Left lung (tissue), 10 donors: ENCODE data around the gene PNKP. TPM values are rescaled to one million over a fixed set of nuclear protein-coding genes. Genes with fewer than 3 reads are reported as not detected.

ENCODE experiments used
- ATAC-seq: fragments of 200-7000 bp; cut with Tn5 transposase; one replicate; pipeline ENCODE4 v1.9.1; 2020; ENCODE audit warnings: moderate library complexity
- DNase-seq, 4 donors: peaks; one replicate each; pipeline ENCODE4 v3.0.0-alpha.2; 2013 to 2020
- H3K27ac ChIP-seq, 2 donors: fragments of 200-600 bp; sonication (generic) in 1 of 2; one replicate each; pipeline versions ENCODE4 v1.5.0 to v1.8.0; 2020 to 2021
- H3K27me3 ChIP-seq, 2 donors: fragments of 200-600 bp; sonication (generic) in 1 of 2; one replicate each; pipeline versions ENCODE4 v1.5.0 to v1.8.0; 2020 to 2021
- H3K36me3 ChIP-seq, 2 donors: fragments of 200-600 bp; sonication (generic) in 1 of 2; one replicate each; pipeline versions ENCODE4 v1.5.0 to v1.8.0; 2020 to 2021
- H3K4me1 ChIP-seq, 2 donors: fragments of 200-600 bp; one replicate each; pipeline ENCODE4 v1.8.0; 2021
- H3K4me3 ChIP-seq, 2 donors: fragments of 200-600 bp; sonication (generic) in 1 of 2; one replicate each; pipeline versions ENCODE4 v1.5.0 to v1.8.0; 2020 to 2021; ENCODE audit warnings: mild to moderate bottlenecking in 1 of 2
- H3K9me3 ChIP-seq, 2 donors: fragments of 200-600 bp; sonication (generic) in 1 of 2; one replicate each; pipeline versions ENCODE4 v1.5.0 to v1.8.0; 2020 to 2021
- intact Hi-C, 2 donors: fragments of 100-400 bp; cut with DNase I; formaldehyde crosslinking; loops; one replicate each; pipeline versions ENCODE4 v1.11.2 to v1.14.2; 2022
- polyA plus RNA-seq, 6 donors: library from polyadenylated mRNA; unstranded; fragments of 120-200 nt; gene quantifications; one replicate each; pipeline ENCODE4 v1.2.1, GENCODE V29; 2013; ENCODE audit not compliant: insufficient read length in 6 of 6
- total RNA-seq, 2 donors: library from RNA; stranded (reverse); fragmentation: NEBNext Ultra II Directional; extraction: Animal tissue kit (Norgen Biotek cat#: 25700); gene quantifications; one replicate each; pipeline ENCODE4 v1.2.1, GENCODE V29; 2021
- TF ChIP-seq, protein P1 (sequence below), 2 donors: fragments of 200-600 bp; sonication (generic) in 1 of 2; IDR thresholded peaks; one replicate each; pipeline versions ENCODE4 v1.5.0 to v1.8.0; 2021; ENCODE audit warnings: antibody characterized with exemption in 2 of 2
- donor health status: DM: no; HTN: yes; CAD: no.
- donor health status: DM: no; HTN: no; CAD: no.

Gene PNKP
- total and polyA plus RNA-seq, 8 donors, result 56.8 to 89.5 (median 66.3) TPM

DNA sequence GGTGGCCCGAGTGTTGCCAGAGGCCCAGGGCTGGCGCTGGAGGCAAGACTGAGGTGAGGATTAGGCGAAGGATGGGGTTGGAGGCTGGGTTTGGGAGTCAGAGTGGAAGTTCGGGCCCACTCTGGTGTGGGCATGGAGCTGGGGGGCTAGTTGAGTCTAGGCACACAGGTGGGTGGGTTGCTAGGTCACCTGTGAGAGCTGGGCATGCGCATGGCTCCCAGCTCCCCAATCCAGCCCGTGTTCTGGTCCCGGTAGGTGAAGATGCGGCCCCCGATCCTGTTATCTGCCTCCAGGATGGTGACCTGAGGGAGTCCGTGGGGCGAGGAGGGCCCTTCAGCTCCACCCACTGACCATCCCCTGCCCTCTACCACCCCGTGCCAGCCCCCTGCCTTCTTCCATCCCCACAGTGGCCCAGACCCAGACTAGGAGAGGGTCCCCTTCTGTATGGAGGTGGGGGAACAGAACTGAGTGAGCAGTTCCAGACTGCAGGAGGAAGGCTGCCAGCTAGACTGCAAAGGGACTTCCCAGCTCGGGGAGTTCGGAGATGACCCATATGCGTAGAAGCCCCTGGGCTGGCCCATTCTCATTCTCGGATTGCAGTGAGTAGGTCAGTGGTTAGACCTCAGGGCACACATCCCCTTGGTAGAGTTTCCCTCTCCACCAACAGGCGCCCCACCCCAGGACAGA lies 27.6 kb upstream of the PNKP start:
- DNase-seq (no peak), ATAC-seq (no peak)
- intact Hi-C loops, result no loop called here
- Histone ChIP-seq H3K27ac (no peak overlapping the region), H3K36me3 (no peaks in the 10 kb centered on the region), H3K4me3 (peak overlapping the region in 1 of 2 donors; percentile 14), H3K9me3 (no peaks in the 10 kb centered on the region), H3K4me1 (peaks cover 7 to 36% of the 10 kb centered on the region in 2 donors), H3K27me3 (peaks cover 0 to 12% of the 10 kb centered on the region in 2 donors)
- TF ChIP-seq, protein P1, sequence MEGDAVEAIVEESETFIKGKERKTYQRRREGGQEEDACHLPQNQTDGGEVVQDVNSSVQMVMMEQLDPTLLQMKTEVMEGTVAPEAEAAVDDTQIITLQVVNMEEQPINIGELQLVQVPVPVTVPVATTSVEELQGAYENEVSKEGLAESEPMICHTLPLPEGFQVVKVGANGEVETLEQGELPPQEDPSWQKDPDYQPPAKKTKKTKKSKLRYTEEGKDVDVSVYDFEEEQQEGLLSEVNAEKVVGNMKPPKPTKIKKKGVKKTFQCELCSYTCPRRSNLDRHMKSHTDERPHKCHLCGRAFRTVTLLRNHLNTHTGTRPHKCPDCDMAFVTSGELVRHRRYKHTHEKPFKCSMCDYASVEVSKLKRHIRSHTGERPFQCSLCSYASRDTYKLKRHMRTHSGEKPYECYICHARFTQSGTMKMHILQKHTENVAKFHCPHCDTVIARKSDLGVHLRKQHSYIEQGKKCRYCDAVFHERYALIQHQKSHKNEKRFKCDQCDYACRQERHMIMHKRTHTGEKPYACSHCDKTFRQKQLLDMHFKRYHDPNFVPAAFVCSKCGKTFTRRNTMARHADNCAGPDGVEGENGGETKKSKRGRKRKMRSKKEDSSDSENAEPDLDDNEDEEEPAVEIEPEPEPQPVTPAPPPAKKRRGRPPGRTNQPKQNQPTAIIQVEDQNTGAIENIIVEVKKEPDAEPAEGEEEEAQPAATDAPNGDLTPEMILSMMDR (IDR thresholded peaks at IDR 0.05), result no peak

DNA sequence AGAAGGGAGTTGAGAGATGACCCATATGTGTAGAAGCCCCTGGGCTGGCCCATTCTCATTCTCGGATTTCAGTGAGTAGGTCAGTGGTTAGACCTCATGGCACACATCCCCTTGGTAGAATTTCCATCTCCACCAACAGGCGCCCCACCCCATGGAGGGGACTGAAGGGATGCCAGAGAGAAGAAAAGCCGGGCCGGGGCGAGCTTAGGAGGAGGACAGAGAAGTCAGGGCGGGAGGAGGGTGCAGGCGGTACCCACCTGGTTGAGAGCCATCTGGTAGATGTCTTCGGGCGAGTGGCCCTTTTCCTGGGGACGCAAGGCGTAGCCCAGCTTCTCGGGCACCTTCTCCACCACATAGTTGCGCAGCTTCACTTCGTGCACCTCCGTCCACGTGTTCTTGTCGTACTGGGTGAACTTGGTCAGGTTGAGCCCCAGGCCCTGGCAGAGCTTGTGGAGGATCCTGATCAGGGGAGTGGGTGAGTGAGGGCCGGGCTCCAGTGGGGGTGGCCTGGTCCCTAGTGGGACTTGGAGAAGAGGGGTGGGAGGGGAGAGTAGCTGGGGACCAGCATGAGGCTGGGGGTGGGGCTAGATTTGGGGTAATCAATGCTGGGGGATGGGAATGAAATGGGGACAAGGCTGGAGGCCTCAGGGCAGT lies 26.8 kb upstream of the PNKP start:
- TF ChIP-seq, protein P1 (IDR thresholded peaks at IDR 0.05), result no peak
- no peaks in the 10 kb centered on the region for H3K36me3 ChIP-seq
- ATAC-seq, result no peak
- H3K4me3 ChIP-seq, result no peak overlapping the region
- peaks cover 0 to 12% of the 10 kb centered on the region in 2 donors for H3K27me3 ChIP-seq
- DNase-seq, result no peak
- H3K27ac ChIP-seq, result no peak overlapping the region
- no peaks in the 10 kb centered on the region for H3K9me3 ChIP-seq
- peaks cover 7 to 39% of the 10 kb centered on the region in 2 donors for H3K4me1 ChIP-seq
- intact Hi-C loops, result no loop called here

DNA sequence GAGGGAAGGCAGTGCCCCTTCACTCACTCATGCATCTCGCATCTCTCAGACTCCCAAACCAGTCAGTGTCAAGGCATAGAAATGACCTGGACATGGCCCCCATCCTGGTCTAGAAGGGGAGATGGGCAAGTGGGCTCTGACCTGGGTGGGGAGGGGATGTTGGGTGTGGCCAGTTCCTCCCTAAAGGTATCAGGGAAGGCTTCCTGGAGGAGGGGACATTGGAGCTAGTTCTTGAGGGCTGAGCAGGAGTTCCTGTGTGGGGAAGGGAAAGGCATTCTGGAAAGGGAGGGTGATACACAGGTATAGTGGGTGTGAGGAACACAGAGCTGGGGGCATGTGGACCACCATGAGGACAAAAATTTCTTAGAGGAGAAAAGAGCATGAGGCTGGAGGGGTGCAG lies 25.3 kb upstream of the PNKP start:
- H3K4me1 ChIP-seq, result peaks cover 7 to 31% of the 10 kb centered on the region in 2 donors
- H3K36me3 ChIP-seq, result peaks cover 0 to 8% of the 10 kb centered on the region in 2 donors
- H3K4me3 ChIP-seq, result no peak overlapping the region
- DNase-seq, result no peak
- H3K9me3 ChIP-seq, result no peaks in the 10 kb centered on the region
- peaks cover 0 to 12% of the 10 kb centered on the region in 2 donors for H3K27me3 ChIP-seq
- TF ChIP-seq, protein P1 (IDR thresholded peaks at IDR 0.05), result no peak
- no peak for ATAC-seq
- H3K27ac ChIP-seq, result no peak overlapping the region
- intact Hi-C loops, result no loop called here

DNA sequence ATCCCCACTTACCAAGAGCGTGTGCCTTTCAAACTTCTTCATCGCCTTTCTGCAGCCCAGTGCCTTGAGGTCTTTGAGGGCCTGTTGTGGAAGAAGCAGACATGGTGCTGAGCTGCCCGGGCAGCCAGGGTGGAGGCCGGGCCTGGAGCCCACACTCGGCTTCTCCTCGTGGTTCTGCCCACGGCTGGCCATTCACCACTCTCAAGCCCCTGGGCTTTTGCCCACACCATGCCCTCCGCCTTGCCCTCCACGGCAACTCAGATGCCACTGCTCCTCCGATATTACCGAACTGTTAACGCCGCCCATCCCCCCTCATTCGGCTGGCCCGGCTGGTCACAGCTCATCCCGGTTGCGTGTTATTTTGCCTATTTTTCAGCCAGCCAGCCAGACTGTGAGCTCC lies 24.0 kb upstream of the PNKP start:
- no peaks in the 10 kb centered on the region for H3K9me3 ChIP-seq
- no peak overlapping the region for H3K27ac ChIP-seq
- peaks cover 0 to 12% of the 10 kb centered on the region in 2 donors for H3K27me3 ChIP-seq
- intact Hi-C loops, result no loop called here
- DNase-seq, result peak in 1 of 4 donors; percentile 66
- peaks cover 0 to 19% of the 10 kb centered on the region in 2 donors for H3K4me1 ChIP-seq
- H3K4me3 ChIP-seq, result no peak overlapping the region
- peaks cover 0 to 19% of the 10 kb centered on the region in 2 donors for H3K36me3 ChIP-seq
- TF ChIP-seq, protein P1 (IDR thresholded peaks at IDR 0.05), result no peak
- ATAC-seq, result no peak
